A549 (cell line): Measurements from ENCODE around the gene VPS35L.

Experiments
- BCL3 ChIP-seq: fragments of >200 bp; sonication (Bioruptor Twin); formaldehyde crosslinking; IDR thresholded peaks from 3 replicates; pipeline ENCODE4 v1.6.1; 2016
- CTCF ChIP-seq: fragments of >200 bp; sonication (Bioruptor Twin); formaldehyde crosslinking; IDR thresholded peaks from 3 replicates; pipeline ENCODE4 v1.5.1; 2016
- EHMT2 ChIP-seq: fragments of 200-600 bp; sonication (generic); IDR thresholded peaks from 2 replicates; pipeline ENCODE4 v1.6.1; 2016; ENCODE audit warnings: antibody characterized with exemption, low read depth, mild to moderate bottlenecking, moderate library complexity
- EP300 ChIP-seq, 2 experiments: fragments of >200 bp; sonication (Bioruptor Twin); formaldehyde crosslinking; IDR thresholded peaks; 2 replicates in 1 of 2; 3 replicates in 1 of 2; pipeline ENCODE4 v1.6.1; 2016 to 2017
- ESRRA ChIP-seq: fragments of 150-350 bp; IDR thresholded peaks from 2 replicates; pipeline ENCODE4 v1.6.1; 2014; ENCODE audit warnings: mild to moderate bottlenecking, low read length, borderline replicate concordance
- HDAC2 ChIP-seq: fragments of 200-600 bp; sonication (generic); IDR thresholded peaks from 2 replicates; pipeline ENCODE4 v1.6.1; 2016
- HOXA7 ChIP-seq: fragments of 250-450 bp; sonication (Bioruptor Pico); IDR thresholded peaks from 2 replicates; pipeline ENCODE4 v1.5.0; 2020; ENCODE audit warnings: mild to moderate bottlenecking, moderate library complexity
- MAX ChIP-seq: IDR thresholded peaks from 2 replicates; pipeline ENCODE4 v1.6.1; 2012
- MYC ChIP-seq: IDR thresholded peaks from 2 replicates; pipeline ENCODE4 v1.6.1; 2012; ENCODE audit warnings: mild to moderate bottlenecking, inconsistent platforms, low read length, improper control_type of control experiment, borderline replicate concordance
- POLR2A ChIP-seq: IDR thresholded peaks from 2 replicates; pipeline ENCODE4 v1.6.1; 2012; ENCODE audit warnings: mild to moderate bottlenecking, low read length
- POLR2AphosphoS2 ChIP-seq: conservative IDR thresholded peaks from 2 replicates; pipeline ENCODE4 v1.6.1; 2012; ENCODE audit warnings: low read length, improper control_type of control experiment, inconsistent platforms
- RAD21 ChIP-seq, 2 experiments: fragments of >200 bp in 1 of 2; sonication (Bioruptor Twin) in 1 of 2; formaldehyde crosslinking in 1 of 2; IDR thresholded peaks in 1 of 2; conservative IDR thresholded peaks in 1 of 2; 2 replicates in 1 of 2; 3 replicates in 1 of 2; pipeline ENCODE4 v1.6.1; 2012 to 2018; ENCODE audit warnings: inconsistent platforms in 1 of 2

GRCh38 chr16:19607616-19608280 lies 52.2 kb downstream of the VPS35L start:
- TF ChIP-seq HDAC2 (no peak), EP300 (IDR thresholded peaks at IDR 0.05) (no peak), EHMT2 (no peak), POLR2A (no peak), CTCF (no peak), POLR2AphosphoS2 (no peak), MYC (no peak), RAD21 (conservative IDR thresholded peaks at IDR 0.05 in 1 of 2, IDR thresholded peaks at IDR 0.05 in 1 of 2) (no peak), HOXA7 (CRISPR knock-in tag) (no peak), ESRRA (no peak), MAX (no peak), BCL3 (no peak)
